ENCODE data around the gene CD300A. TPM values are rescaled to one million over a fixed set of nuclear protein-coding genes. Genes with fewer than 3 reads are reported as not detected.
A peak's percentile ranks its signal among the peaks of the same experiment; 100 is the strongest.
"Not testable (repeated sequence)": the region's sequence is repeated elsewhere in the genome, so short reads cannot be mapped to it uniquely, and the experiment has no call there.

Gene CD300A
- total and polyA plus RNA-seq, 3 donors from 2014 or later: 2.0 to 3.7 (median 2.4) TPM

DNA sequence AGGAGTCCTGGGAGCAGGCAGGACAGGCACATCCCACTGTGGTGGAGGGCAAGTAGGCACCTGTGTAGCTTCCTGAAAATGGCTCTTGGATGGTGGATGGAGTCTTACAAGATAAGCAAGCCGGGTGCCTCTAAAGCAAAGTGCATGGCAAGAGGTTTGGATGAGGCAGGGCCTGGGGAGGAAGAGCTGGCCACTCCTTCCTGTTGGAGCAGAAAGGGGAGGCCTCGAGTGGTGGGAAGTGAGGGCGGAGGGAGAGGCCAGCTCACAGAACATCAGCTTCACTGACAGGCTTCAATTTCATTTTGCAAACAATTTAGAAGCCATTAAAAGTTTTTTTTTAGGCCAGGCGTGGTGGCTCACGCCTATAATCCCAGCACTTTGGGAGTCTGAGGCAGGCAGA, 31.0 kb downstream of the CD300A start:
- TF ChIP-seq, protein P1, sequence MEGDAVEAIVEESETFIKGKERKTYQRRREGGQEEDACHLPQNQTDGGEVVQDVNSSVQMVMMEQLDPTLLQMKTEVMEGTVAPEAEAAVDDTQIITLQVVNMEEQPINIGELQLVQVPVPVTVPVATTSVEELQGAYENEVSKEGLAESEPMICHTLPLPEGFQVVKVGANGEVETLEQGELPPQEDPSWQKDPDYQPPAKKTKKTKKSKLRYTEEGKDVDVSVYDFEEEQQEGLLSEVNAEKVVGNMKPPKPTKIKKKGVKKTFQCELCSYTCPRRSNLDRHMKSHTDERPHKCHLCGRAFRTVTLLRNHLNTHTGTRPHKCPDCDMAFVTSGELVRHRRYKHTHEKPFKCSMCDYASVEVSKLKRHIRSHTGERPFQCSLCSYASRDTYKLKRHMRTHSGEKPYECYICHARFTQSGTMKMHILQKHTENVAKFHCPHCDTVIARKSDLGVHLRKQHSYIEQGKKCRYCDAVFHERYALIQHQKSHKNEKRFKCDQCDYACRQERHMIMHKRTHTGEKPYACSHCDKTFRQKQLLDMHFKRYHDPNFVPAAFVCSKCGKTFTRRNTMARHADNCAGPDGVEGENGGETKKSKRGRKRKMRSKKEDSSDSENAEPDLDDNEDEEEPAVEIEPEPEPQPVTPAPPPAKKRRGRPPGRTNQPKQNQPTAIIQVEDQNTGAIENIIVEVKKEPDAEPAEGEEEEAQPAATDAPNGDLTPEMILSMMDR (IDR thresholded peaks at IDR 0.05): no peak
- TF ChIP-seq POLR2A (IDR thresholded peaks at IDR 0.05): no peak
- intact Hi-C loops (cut with DNase I; ENCODE audit: low total_unique reads): no loop called here
- Histone ChIP-seq H3K4me3 (no peak overlapping the region), H3K36me3 (ENCODE audit: low read depth, missing control alignments) (no peaks in the 10 kb centered on the region), H3K27ac (no peak overlapping the region), H3K9me3 (no peaks in the 10 kb centered on the region), H3K4me1 (no peaks in the 10 kb centered on the region), H3K27me3 (no peaks in the 10 kb centered on the region)
- 71 to 76% methylated on average over 5 of the region's 5 CpGs for WGBS, 2 donors
- no peak for DNase-seq

DNA sequence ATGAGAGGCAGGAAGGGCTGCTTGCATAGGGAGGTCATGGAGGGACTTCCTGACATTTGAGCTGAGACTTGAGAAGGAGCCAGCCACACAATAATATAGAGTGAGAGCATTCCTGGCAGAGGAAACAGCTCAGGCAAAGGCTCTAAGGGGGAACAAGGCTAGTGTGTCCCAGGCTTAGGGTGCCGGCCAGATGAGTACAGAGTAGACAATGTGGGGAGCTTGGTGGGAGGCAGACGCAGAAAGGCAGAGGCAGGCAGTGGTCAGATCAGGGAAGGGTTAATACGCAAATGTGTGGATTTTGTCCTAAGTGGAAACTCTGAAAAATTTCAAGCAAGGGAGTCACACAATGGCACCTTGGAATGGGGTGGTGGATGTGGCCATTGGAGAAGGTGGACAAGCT, 33.6 kb downstream of the CD300A start:
- Histone ChIP-seq H3K27ac (no peak overlapping the region), H3K27me3 (no peaks in the 10 kb centered on the region), H3K9me3 (no peaks in the 10 kb centered on the region), H3K4me1 (no peaks in the 10 kb centered on the region), H3K4me3 (no peak overlapping the region), H3K36me3 (ENCODE audit: low read depth, missing control alignments) (no peaks in the 10 kb centered on the region)
- no peak for TF ChIP-seq POLR2A (IDR thresholded peaks at IDR 0.05)
- TF ChIP-seq, protein P1 (IDR thresholded peaks at IDR 0.05): no peak
- DNase-seq: no peak
- 80 to 90% methylated on average over 3 of the region's 3 CpGs for WGBS, 2 donors
- intact Hi-C loops (cut with DNase I; ENCODE audit: low total_unique reads): no loop called here

DNA sequence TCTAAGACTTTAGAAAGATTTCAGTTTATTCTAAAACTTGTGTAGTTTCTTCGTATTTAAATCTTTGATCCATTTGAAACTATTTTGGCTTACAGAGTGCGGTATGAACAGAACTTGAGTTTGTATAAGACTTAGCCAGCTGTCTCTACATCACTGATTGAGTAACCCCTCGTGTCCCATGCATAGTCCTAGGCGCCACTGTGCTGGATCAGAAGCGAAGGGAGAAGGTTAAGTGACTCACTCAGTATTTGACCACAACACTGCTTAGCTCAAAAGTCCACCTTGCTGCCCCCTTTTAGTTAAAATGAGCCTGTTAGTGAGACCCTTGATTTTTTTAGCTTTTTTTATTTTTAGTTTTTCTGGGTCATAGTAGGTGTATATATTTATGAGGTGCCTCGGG, 36.4 kb downstream of the CD300A start:
- no peak overlapping the region for H3K27ac ChIP-seq
- no peaks in the 10 kb centered on the region for H3K9me3 ChIP-seq
- no peaks in the 10 kb centered on the region for H3K4me1 ChIP-seq
- no peaks in the 10 kb centered on the region for H3K36me3 ChIP-seq (ENCODE audit: low read depth, missing control alignments)
- no peak overlapping the region for H3K4me3 ChIP-seq
- no peak for TF ChIP-seq POLR2A (IDR thresholded peaks at IDR 0.05)
- TF ChIP-seq, protein P1 (IDR thresholded peaks at IDR 0.05): no peak
- WGBS, 2 donors: 85 to 88% methylated on average over 6 of the region's 6 CpGs
- no peaks in the 10 kb centered on the region for H3K27me3 ChIP-seq
- intact Hi-C loops (cut with DNase I; ENCODE audit: low total_unique reads): no loop called here
- DNase-seq: no peak

DNA sequence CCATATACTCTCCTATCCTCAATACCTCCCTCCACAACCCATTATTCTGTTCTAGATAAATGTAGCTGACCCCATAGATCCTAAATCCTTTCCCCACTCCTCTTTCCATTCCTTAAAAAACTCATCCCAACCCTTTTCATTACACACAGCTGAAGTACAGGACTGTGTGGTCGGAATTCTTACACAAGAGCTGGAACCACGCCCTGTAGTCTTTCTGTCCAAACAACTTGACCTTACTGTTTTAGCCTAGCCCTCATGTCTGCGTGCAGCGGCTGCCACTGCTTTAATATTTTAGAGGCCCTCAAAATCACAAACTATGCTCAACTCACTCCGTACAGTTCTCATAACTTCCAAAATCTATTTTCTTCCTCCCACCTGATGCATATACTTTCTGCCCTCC, 37.5 kb downstream of the CD300A start:
- H3K36me3 ChIP-seq (ENCODE audit: low read depth, missing control alignments); H3K27me3 ChIP-seq; H3K4me3 ChIP-seq; H3K9me3 ChIP-seq; H3K4me1 ChIP-seq; intact Hi-C loops (cut with DNase I; ENCODE audit: low total_unique reads); H3K27ac ChIP-seq: not testable (repeated sequence)
- 55 to 79% methylated on average over 5 of the region's 5 CpGs for whole genome bisulfite sequencing, 2 donors
- DNase-seq: peak; percentile 41

GRCh38 chr17:74508156-74508555, 41.7 kb downstream of the CD300A start:
- H3K4me3 ChIP-seq: no peak overlapping the region
- no peaks in the 10 kb centered on the region for H3K4me1 ChIP-seq
- no peak for DNase-seq
- intact Hi-C loops (cut with DNase I; ENCODE audit: low total_unique reads): no loop called here
- no peaks in the 10 kb centered on the region for H3K36me3 ChIP-seq (ENCODE audit: low read depth, missing control alignments)
- TF ChIP-seq POLR2A (IDR thresholded peaks at IDR 0.05): no peak
- TF ChIP-seq, protein P1 (IDR thresholded peaks at IDR 0.05): no peak
- H3K27ac ChIP-seq: no peak overlapping the region
- H3K9me3 ChIP-seq: no peaks in the 10 kb centered on the region
- H3K27me3 ChIP-seq: no peaks in the 10 kb centered on the region
